H9 (cell line): ENCODE results near the gene NUP107. TPM values are rescaled to one million over a fixed set of nuclear protein-coding genes. Genes with fewer than 3 reads are reported as not detected.

ENCODE experiments used
- DNase-seq: peaks from one replicate; pipeline ENCODE4 v3.0.0-alpha.2; 2017
- H2AFZ ChIP-seq: one replicate; pipeline ENCODE4 v1.6.1; 2013; ENCODE audit warnings: mild to moderate bottlenecking, low read length, control low read depth, moderate library complexity
- H2AK5ac ChIP-seq: 2 replicates; pipeline ENCODE4 v1.6.1; 2013; ENCODE audit warnings: low read length, control low read depth, mixed read lengths; ENCODE audit not compliant: insufficient read length
- H2BK120ac ChIP-seq: one replicate; pipeline ENCODE4 v1.6.1; 2013; ENCODE audit warnings: low read depth, mild to moderate bottlenecking, low read length, control low read depth, inconsistent platforms; ENCODE audit not compliant: poor library complexity, severe bottlenecking
- H2BK12ac ChIP-seq: 2 replicates; pipeline ENCODE4 v1.6.1; 2013; ENCODE audit warnings: low read length, control low read depth, mixed read lengths, low read depth; ENCODE audit not compliant: insufficient read length
- H2BK15ac ChIP-seq: 2 replicates; pipeline ENCODE4 v1.6.1; 2013; ENCODE audit warnings: low read depth, low read length, control low read depth
- H2BK20ac ChIP-seq: one replicate; pipeline ENCODE4 v1.6.1; 2013; ENCODE audit warnings: low read depth, mild to moderate bottlenecking, low read length, control low read depth, inconsistent platforms; ENCODE audit not compliant: poor library complexity, severe bottlenecking
- H2BK5ac ChIP-seq: 2 replicates; pipeline ENCODE4 v1.6.1; 2013; ENCODE audit warnings: low read length, control low read depth, mixed read lengths; ENCODE audit not compliant: insufficient read length
- H3K14ac ChIP-seq: 2 replicates; pipeline ENCODE4 v1.6.1; 2013; ENCODE audit warnings: low read length, control low read depth; ENCODE audit not compliant: insufficient read depth
- H3K18ac ChIP-seq: 2 replicates; pipeline ENCODE4 v1.6.1; 2013; ENCODE audit warnings: low read depth, mild to moderate bottlenecking, mixed read lengths, low read length, control low read depth; ENCODE audit not compliant: insufficient read length
- H3K23ac ChIP-seq: 2 replicates; pipeline ENCODE4 v1.6.1; 2013; ENCODE audit warnings: low read length, control low read depth, mixed read lengths, low read depth; ENCODE audit not compliant: insufficient read length
- H3K23me2 ChIP-seq: 2 replicates; pipeline ENCODE4 v1.6.1; 2013; ENCODE audit warnings: low read depth, mild to moderate bottlenecking, mixed read lengths, low read length, control low read depth; ENCODE audit not compliant: insufficient read length, poor library complexity, severe bottlenecking
- H3K27ac ChIP-seq: 2 replicates; pipeline ENCODE4 v1.5.1; 2013; ENCODE audit warnings: low read length, control low read depth, mixed read lengths, low read depth; ENCODE audit not compliant: insufficient read length
- H3K27me3 ChIP-seq: 2 replicates; pipeline ENCODE4 v1.6.1; 2013; ENCODE audit warnings: low read length, control low read depth, inconsistent platforms; ENCODE audit not compliant: insufficient read depth
- H3K4ac ChIP-seq: 2 replicates; pipeline ENCODE4 v1.6.1; 2013; ENCODE audit warnings: low read depth, mild to moderate bottlenecking, control low read depth, inconsistent platforms, low read length, moderate library complexity
- H3K4me1 ChIP-seq: 2 replicates; pipeline ENCODE4 v1.6.1; 2013; ENCODE audit warnings: low read length, control low read depth, inconsistent platforms; ENCODE audit not compliant: insufficient read depth
- H3K4me2 ChIP-seq: 2 replicates; pipeline ENCODE4 v1.6.1; 2013; ENCODE audit warnings: low read length, control low read depth, mixed read lengths; ENCODE audit not compliant: insufficient read length, insufficient read depth
- H3K56ac ChIP-seq: 2 replicates; pipeline ENCODE4 v1.6.1; 2013; ENCODE audit warnings: low read depth, mild to moderate bottlenecking, mixed read lengths, low read length, control low read depth; ENCODE audit not compliant: insufficient read length
- H3K79me1 ChIP-seq: 2 replicates; pipeline ENCODE4 v1.6.1; 2013; ENCODE audit warnings: low read depth, mild to moderate bottlenecking, moderate library complexity, low read length, control low read depth, inconsistent platforms; ENCODE audit not compliant: insufficient read depth, poor library complexity, severe bottlenecking
- H3K79me2 ChIP-seq: 2 replicates; pipeline ENCODE4 v1.6.1; 2013; ENCODE audit warnings: low read length, control low read depth, inconsistent platforms; ENCODE audit not compliant: insufficient read depth
- H3K9ac ChIP-seq: 2 replicates; pipeline ENCODE4 v1.6.1; 2013; ENCODE audit warnings: low read length, control low read depth, mixed read lengths; ENCODE audit not compliant: insufficient read length; ENCODE audit errors: extremely low read depth
- H3K9me3 ChIP-seq: one replicate; pipeline ENCODE4 v1.6.1; 2013; ENCODE audit warnings: low read depth, low read length, inconsistent platforms; ENCODE audit not compliant: control insufficient read depth
- H3T11ph ChIP-seq: one replicate; pipeline ENCODE4 v1.6.1; 2013; ENCODE audit warnings: mild to moderate bottlenecking, low read length, control low read depth, inconsistent platforms
- H4K20me1 ChIP-seq: one replicate; pipeline ENCODE4 v1.6.1; 2013; ENCODE audit not compliant: control insufficient read depth, insufficient read length, insufficient read depth
- H4K5ac ChIP-seq: 2 replicates; pipeline ENCODE4 v1.6.1; 2013; ENCODE audit warnings: low read depth, mild to moderate bottlenecking, mixed read lengths, low read length, control low read depth; ENCODE audit not compliant: insufficient read length
- H4K8ac ChIP-seq: replicated peaks from 2 replicates; pipeline ENCODE4 v1.6.1; 2013; ENCODE audit warnings: low read length, control low read depth, mixed read lengths, low read depth; ENCODE audit not compliant: insufficient read length
- H4K91ac ChIP-seq: 2 replicates; pipeline ENCODE4 v1.6.1; 2013; ENCODE audit warnings: low read depth, mild to moderate bottlenecking, moderate library complexity, mixed read lengths, low read length, control low read depth; ENCODE audit not compliant: insufficient read length
- H3K27ac Mint-ChIP-seq, 3 experiments: 2 replicates in 2 of 3; 3 replicates in 1 of 3; pipeline ENCODE4 v1.8.0; 2020 to 2021; ENCODE audit warnings: mixed read lengths in 3 of 3, mild to moderate bottlenecking in 1 of 3, moderate library complexity in 1 of 3
- H3K27me3 Mint-ChIP-seq: 2 replicates; pipeline ENCODE4 v1.8.0; 2021; ENCODE audit warnings: low read depth, mild to moderate bottlenecking, moderate library complexity, mixed read lengths
- H3K36me3 Mint-ChIP-seq, 3 experiments: 2 replicates in 2 of 3; 3 replicates in 1 of 3; pipeline ENCODE4 v1.8.0; 2020 to 2021; ENCODE audit warnings: low read depth in 3 of 3, mixed read lengths in 3 of 3; ENCODE audit not compliant: insufficient read depth in 1 of 3
- H3K4me1 Mint-ChIP-seq, 2 experiments: 2 replicates each; pipeline ENCODE4 v1.8.0; 2020; ENCODE audit warnings: mixed read lengths in 2 of 2
- H3K4me3 Mint-ChIP-seq, 2 experiments: 2 replicates in 1 of 2; 3 replicates in 1 of 2; pipeline ENCODE4 v1.8.0; 2020 to 2021; ENCODE audit warnings: mild to moderate bottlenecking in 2 of 2, mixed read lengths in 2 of 2, moderate library complexity in 1 of 2
- H3K9me3 Mint-ChIP-seq, 2 experiments: 2 replicates in 1 of 2; 3 replicates in 1 of 2; pipeline ENCODE4 v1.8.0; 2020; ENCODE audit warnings: mild to moderate bottlenecking in 2 of 2, mixed read lengths in 2 of 2, moderate library complexity in 1 of 2
- CTCF ChIP-seq: fragments of 200-600 bp; sonication (generic); conservative IDR thresholded peaks from 3 replicates; pipeline ENCODE4 v1.8.0; 2021; ENCODE audit warnings: antibody characterized with exemption, mild to moderate bottlenecking
- WGBS: extraction: QIAGEN DNeasy Blood & Tissue Kit; methylation state at CpG from one replicate; pipeline ENCODE4 v1.1.7; 2013; ENCODE audit warnings: missing lambda C conversion rate, low lambda C conversion rate, mixed read lengths; ENCODE audit not compliant: insufficient read length; ENCODE audit errors: extremely low coverage; 5-methylcytosine and 5-hydroxymethylcytosine counted together
- total RNA-seq: library from RNA; stranded (reverse); gene quantifications from 2 replicates; pipeline ENCODE4 v1.2.1, GENCODE V29; 2021

The NUP107 gene
- total RNA-seq, 1 experiment from 2014 or later = 147 TPM

- Histone ChIP-seq H3T11ph (no peak overlapping the region), H2BK15ac (no peak overlapping the region), H3K23me2 (no peaks in the 10 kb centered on the region), H2BK20ac (no peak overlapping the region), H2BK5ac (no peak overlapping the region), H3K23ac (no peak overlapping the region), H3K9me3 (no peaks in the 10 kb centered on the region), H2BK120ac (no peak overlapping the region), H4K8ac (no peak overlapping the region), H3K14ac (no peak overlapping the region), H3K79me1 (peaks cover 6% of the 10 kb centered on the region), H4K91ac (no peak overlapping the region), H2BK12ac (no peak overlapping the region), H3K27me3 (no peaks in the 10 kb centered on the region), H2AFZ (no peak overlapping the region), H3K56ac (no peak overlapping the region), H4K20me1 (no peaks in the 10 kb centered on the region), H3K4me2 (no peak overlapping the region), H3K79me2 (peaks cover 4% of the 10 kb centered on the region; the same call in 1 of the 2 replicates), H3K4me1 (no peaks in the 10 kb centered on the region), H4K5ac (no peak overlapping the region), H2AK5ac (no peak overlapping the region), H3K4ac (no peak overlapping the region), H3K27ac (no peak overlapping the region), H3K9ac (no peak overlapping the region), H3K18ac (no peak overlapping the region)
- Mint-ChIP-seq H3K27me3 (no peaks in the 10 kb centered on the region), H3K36me3 (peaks cover under 1 to 17% (median 15%) of the 10 kb centered on the region in 3 experiments; a peak in 5 of 7 replicates), H3K9me3 (no peaks in the 10 kb centered on the region), H3K27ac (peak overlapping the region in 1 of 3 experiments; percentile 76; a peak in 3 of 7 replicates), H3K4me3 (no peak overlapping the region), H3K4me1 (no peaks in the 10 kb centered on the region)
- no CpG with 5 or more reads among the region's 5 CpGs for WGBS
- TF ChIP-seq CTCF = no peak
- DNase-seq = no peak
These were observed 40.3 kb upstream of the NUP107 start for GRCh38 chr12:68646484-68646883.
